Memory B cell (primary cell): ENCODE measurements around the gene NKAIN1.
"Not testable (repeated sequence)": the region's sequence is repeated elsewhere in the genome, so short reads cannot be mapped to it uniquely, and the experiment has no call there.

Source experiments
- ATAC-seq: fragments of 150-1000 bp; cut with Tn5 transposase; 2 replicates; pipeline ENCODE4 v1.10.0; 2021; ENCODE audit warnings: low read depth, mild to moderate bottlenecking, moderate library complexity
- DNase-seq, 2 donors: peaks; one replicate each; pipeline ENCODE4 v3.0.0; 2022; ENCODE audit warnings: low spot score in 2 of 2
- H3K27ac Mint-ChIP-seq: one replicate; pipeline ENCODE4 v1.8.0; 2022; ENCODE audit warnings: mild to moderate bottlenecking, moderate library complexity, mixed read lengths
- H3K27me3 Mint-ChIP-seq: one replicate; pipeline ENCODE4 v1.8.0; 2022; ENCODE audit warnings: mixed read lengths
- H3K36me3 Mint-ChIP-seq: one replicate; pipeline ENCODE4 v1.8.0; 2022; ENCODE audit warnings: mild to moderate bottlenecking, mixed read lengths
- H3K4me1 Mint-ChIP-seq: one replicate; pipeline ENCODE4 v1.8.0; 2022; ENCODE audit warnings: mixed read lengths
- H3K4me3 Mint-ChIP-seq: one replicate; pipeline ENCODE4 v1.8.0; 2022; ENCODE audit warnings: mild to moderate bottlenecking, moderate library complexity, mixed read lengths
- H3K9me3 Mint-ChIP-seq: one replicate; pipeline ENCODE4 v1.8.0; 2022; ENCODE audit warnings: mixed read lengths

Gene NKAIN1

DNA sequence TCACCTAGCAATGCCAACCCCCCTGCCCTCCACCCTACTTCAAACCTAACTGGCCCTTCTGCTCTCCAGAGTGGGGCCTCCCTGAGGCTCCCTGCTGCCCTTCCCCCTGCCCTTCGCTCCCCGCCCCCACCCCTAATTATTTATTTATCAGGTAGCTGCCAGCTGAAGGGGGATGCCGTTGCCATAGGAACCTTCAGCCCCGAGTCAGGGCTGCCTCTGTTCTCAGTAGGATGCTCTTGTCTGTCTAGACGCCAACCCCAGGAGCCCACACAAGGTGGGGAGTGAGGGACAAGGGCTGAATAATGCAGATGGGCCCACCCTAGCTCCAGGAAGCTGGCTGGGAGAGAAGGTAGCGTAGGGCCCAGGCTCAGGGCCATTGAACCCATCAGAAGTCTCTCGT is 41.1 kb downstream of the NKAIN1 start:
- ATAC-seq (no peak), DNase-seq (no peak)
- H3K36me3 Mint-ChIP-seq = no peaks in the 10 kb centered on the region
- no peaks in the 10 kb centered on the region for H3K9me3 Mint-ChIP-seq
- H3K4me1 Mint-ChIP-seq = peaks cover 2% of the 10 kb centered on the region
- no peak overlapping the region for H3K27ac Mint-ChIP-seq
- peaks cover 10% of the 10 kb centered on the region for H3K27me3 Mint-ChIP-seq
- H3K4me3 Mint-ChIP-seq = no peak overlapping the region

DNA sequence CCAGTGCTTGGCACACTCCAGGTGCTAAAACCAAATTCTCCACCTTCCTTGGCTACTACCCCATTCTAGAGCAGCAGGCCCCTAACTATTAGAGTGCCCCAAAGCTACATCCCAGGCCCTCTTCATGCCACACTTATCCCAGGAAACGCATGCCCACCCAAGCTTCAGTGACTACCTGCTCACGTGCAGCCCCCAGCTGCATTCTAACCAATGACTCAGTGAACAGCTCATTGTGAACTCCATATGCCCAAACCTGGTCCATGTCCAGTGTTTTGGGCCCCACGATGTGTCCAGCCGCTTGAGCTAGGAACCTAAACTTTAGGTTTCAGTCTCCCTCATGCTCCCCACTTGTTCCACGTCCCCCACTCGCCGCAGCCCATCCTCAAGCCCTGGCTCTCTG is 41.5 kb downstream of the NKAIN1 start:
- no peak overlapping the region for H3K4me3 Mint-ChIP-seq
- H3K4me1 Mint-ChIP-seq = peaks cover 2% of the 10 kb centered on the region
- no peak overlapping the region for H3K27ac Mint-ChIP-seq

DNA sequence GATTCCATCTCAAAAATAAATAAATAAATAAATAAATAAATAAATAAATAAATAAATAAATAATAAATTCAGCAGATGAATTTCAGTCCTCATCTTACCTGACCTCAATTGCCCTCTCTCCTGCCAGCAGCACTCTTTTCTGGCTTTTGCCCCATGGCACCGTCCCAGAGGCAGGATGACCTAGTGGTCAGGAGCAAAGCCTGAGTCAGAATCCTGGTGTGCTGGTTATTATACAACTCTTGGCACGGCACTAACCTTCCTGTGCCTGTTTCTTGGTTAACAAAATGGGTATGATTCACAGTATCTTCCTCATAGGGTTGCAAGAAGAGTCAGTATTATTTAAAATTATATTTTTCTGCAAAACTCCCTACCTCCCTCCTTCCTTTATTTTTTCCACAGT is 43.0 kb downstream of the NKAIN1 start:
- H3K9me3 Mint-ChIP-seq = no peaks in the 10 kb centered on the region
- ATAC-seq (no peak), DNase-seq (no peak)
- no peaks in the 10 kb centered on the region for H3K36me3 Mint-ChIP-seq
- peaks cover 10% of the 10 kb centered on the region for H3K27me3 Mint-ChIP-seq
- H3K4me3 Mint-ChIP-seq = no peak overlapping the region
- H3K27ac Mint-ChIP-seq = no peak overlapping the region
- H3K4me1 Mint-ChIP-seq = peaks cover 2% of the 10 kb centered on the region

More for the DNA sequence above, 41.5 kb downstream of the NKAIN1 start:
- H3K27me3 Mint-ChIP-seq = peaks cover 10% of the 10 kb centered on the region
- H3K9me3 Mint-ChIP-seq = no peaks in the 10 kb centered on the region
- ATAC-seq (no peak), DNase-seq (no peak)
- H3K36me3 Mint-ChIP-seq = no peaks in the 10 kb centered on the region

DNA sequence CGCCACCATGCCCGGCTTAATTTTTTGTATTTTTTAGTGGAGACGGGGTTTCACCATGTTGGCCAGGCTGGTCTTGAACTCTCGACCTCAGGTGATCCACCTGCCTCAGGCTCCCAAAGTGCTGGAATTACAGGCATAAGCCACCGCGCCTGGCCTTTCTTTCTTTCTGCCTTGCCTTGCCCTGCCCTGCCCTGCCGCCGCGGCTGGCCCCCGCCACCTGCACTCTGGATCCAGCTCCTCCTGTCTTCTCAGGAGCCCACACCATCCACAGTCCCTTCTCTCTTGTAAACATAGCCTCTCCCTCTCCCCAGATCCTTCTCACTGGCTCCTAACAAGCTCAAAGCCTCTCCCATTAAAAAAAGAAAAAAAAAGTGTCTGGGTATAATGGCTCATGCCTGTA is 44.4 kb downstream of the NKAIN1 start:
- H3K27me3 Mint-ChIP-seq = peaks cover 11% of the 10 kb centered on the region
- H3K4me1 Mint-ChIP-seq, DNase-seq, H3K27ac Mint-ChIP-seq, H3K4me3 Mint-ChIP-seq, H3K36me3 Mint-ChIP-seq, H3K9me3 Mint-ChIP-seq, ATAC-seq: not testable (repeated sequence)

GRCh38 chr1:31193729-31194128 is 46.0 kb downstream of the NKAIN1 start:
- H3K9me3 Mint-ChIP-seq = no peaks in the 10 kb centered on the region
- H3K4me3 Mint-ChIP-seq = no peak overlapping the region
- H3K36me3 Mint-ChIP-seq = no peaks in the 10 kb centered on the region
- ATAC-seq (no peak), DNase-seq (no peak)
- H3K27me3 Mint-ChIP-seq = peaks cover 12% of the 10 kb centered on the region
- H3K27ac Mint-ChIP-seq = no peak overlapping the region
- H3K4me1 Mint-ChIP-seq = peaks cover 2% of the 10 kb centered on the region

GRCh38 chr1:31191281-31191680 is 48.4 kb downstream of the NKAIN1 start:
- DNase-seq = no peak
- Mint-ChIP-seq H3K36me3 (no peaks in the 10 kb centered on the region), H3K27me3 (peaks cover 14% of the 10 kb centered on the region), H3K9me3 (no peaks in the 10 kb centered on the region), H3K27ac (no peak overlapping the region), H3K4me3 (no peak overlapping the region), H3K4me1 (no peaks in the 10 kb centered on the region)
- no peak for ATAC-seq

DNA sequence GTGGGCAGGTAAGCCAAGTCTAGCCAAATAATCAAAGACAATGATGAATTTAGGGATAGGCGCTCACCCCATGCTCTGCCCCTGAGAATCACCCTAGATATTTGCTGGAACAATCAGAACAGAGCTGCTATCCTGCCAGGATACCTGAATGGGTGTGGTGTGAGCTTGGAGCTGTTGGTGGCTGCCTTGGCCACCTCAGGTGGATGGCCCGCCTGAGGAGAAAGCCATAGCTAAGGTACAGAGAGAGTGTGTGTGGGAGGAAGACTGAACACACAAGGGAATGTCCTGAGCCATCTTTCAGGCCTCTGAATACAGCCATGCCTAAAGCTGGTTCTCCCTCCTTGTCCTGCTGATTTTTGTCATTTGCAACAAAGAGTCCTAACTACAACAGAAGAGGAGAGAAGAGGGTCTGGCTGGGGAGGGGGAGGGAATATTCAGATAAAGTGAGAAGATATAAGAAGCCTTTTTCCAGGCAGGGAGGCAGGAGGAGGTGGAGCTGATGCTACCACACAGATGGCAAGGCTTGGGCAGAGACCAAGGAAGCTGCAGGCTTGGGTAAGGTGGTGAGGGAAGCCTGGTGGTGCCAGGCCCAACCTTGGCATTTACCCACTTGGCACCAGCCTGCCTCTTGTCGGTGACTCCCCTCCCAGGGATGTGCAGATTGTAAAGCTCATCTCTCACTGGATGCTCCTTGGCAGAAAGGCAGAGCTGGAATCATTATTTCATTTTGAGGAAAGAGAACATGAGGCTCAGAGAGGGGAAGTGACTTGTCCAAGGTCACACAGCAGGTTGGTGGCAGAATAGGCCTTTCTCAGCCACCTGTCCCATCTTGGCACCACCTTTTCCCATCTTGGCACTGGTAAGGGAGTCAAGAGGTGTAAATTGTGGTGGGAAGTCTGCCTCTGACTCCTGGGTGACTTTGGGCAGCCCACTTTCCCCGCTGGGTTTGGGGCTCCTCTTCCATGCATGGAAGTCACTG is 49.7 kb downstream of the NKAIN1 start:
- Mint-ChIP-seq H3K27me3 (peaks cover 13% of the 10 kb centered on the region), H3K36me3 (no peaks in the 10 kb centered on the region), H3K4me3 (no peak overlapping the region), H3K4me1 (no peaks in the 10 kb centered on the region), H3K9me3 (no peaks in the 10 kb centered on the region), H3K27ac (no peak overlapping the region)
- ATAC-seq (no peak), DNase-seq (no peak)

- Mint-ChIP-seq H3K27me3 (peaks cover 25% of the 10 kb centered on the region), H3K27ac (no peak overlapping the region), H3K9me3 (no peaks in the 10 kb centered on the region), H3K36me3 (no peaks in the 10 kb centered on the region), H3K4me3 (no peak overlapping the region), H3K4me1 (peaks cover 6% of the 10 kb centered on the region)
- DNase-seq = peak; percentile 32 to 47
- peak; percentile 27 for ATAC-seq
Measured at GRCh38 chr1:31183927-31184554, 55.6 kb downstream of the NKAIN1 start.

DNA sequence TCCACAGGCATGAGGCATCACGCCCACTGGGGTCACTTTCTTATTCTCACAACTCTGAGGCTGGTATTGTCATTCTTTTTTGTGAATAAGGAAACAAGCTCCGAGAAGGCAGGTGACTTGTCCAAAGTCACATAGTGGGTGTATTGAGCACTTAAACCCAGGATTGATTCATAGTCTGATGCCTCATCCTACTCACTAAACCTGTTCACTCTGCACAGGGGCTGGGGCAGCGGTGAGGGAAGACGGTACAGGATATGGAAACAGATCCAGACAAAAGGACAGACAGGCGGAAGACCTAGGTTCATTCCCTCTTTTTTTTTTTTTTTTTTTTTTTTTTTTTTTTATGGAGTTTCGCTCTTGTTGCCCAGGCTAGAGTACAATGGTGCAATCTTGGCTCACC is 56.6 kb downstream of the NKAIN1 start:
- H3K36me3 Mint-ChIP-seq = no peaks in the 10 kb centered on the region
- H3K4me3 Mint-ChIP-seq = no peak overlapping the region
- DNase-seq = no peak
- H3K27me3 Mint-ChIP-seq = peaks cover 25% of the 10 kb centered on the region
- H3K27ac Mint-ChIP-seq = no peak overlapping the region
- no peaks in the 10 kb centered on the region for H3K9me3 Mint-ChIP-seq
- no peak for ATAC-seq
- H3K4me1 Mint-ChIP-seq = peaks cover 6% of the 10 kb centered on the region

DNA sequence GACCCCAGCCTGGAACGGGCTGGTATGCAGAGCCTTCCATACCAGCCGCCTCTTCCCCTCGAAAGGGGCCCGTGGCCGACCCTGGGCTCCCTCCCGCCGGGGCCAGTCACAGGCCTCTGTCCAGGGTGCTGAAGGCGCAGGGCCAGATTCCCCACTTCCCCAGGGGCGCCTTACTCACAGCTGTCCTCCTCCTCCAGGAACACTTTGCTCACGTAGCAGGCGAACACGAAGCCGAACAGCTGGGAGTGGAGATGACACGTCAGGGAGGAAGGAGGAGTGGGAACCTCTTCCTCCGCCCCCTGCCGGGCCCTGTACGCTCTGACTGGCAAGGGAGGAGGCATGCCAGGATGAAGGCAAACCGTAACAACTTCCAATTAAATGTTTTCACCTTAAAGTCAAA is 57.3 kb downstream of the NKAIN1 start:
- Mint-ChIP-seq H3K27ac (no peak overlapping the region), H3K9me3 (peaks cover 2% of the 10 kb centered on the region), H3K4me3 (no peak overlapping the region), H3K36me3 (no peaks in the 10 kb centered on the region), H3K4me1 (peaks cover 6% of the 10 kb centered on the region), H3K27me3 (peaks cover 25% of the 10 kb centered on the region)
- DNase-seq = peak; percentile 33 to 64
- peak; percentile 45 for ATAC-seq

- H3K4me3 Mint-ChIP-seq = peak overlapping the region; percentile 51
- peaks cover 6% of the 10 kb centered on the region for H3K4me1 Mint-ChIP-seq
- peaks cover 2% of the 10 kb centered on the region for H3K9me3 Mint-ChIP-seq
- DNase-seq (peak; percentile 31 to 35), ATAC-seq (peak; percentile 67)
- no peak overlapping the region for H3K27ac Mint-ChIP-seq
- no peaks in the 10 kb centered on the region for H3K36me3 Mint-ChIP-seq
- peaks cover 21% of the 10 kb centered on the region for H3K27me3 Mint-ChIP-seq
Measured at GRCh38 chr1:31181515-31182343, 58.0 kb downstream of the NKAIN1 start.

GRCh38 chr1:31180338-31180737 is 59.3 kb downstream of the NKAIN1 start:
- peaks cover 19% of the 10 kb centered on the region for H3K27me3 Mint-ChIP-seq

GRCh38 chr1:31176291-31176690 is 63.4 kb downstream of the NKAIN1 start:
- peaks cover 16% of the 10 kb centered on the region for H3K27me3 Mint-ChIP-seq
- DNase-seq, H3K9me3 Mint-ChIP-seq, H3K36me3 Mint-ChIP-seq, H3K4me1 Mint-ChIP-seq, H3K27ac Mint-ChIP-seq, ATAC-seq, H3K4me3 Mint-ChIP-seq: not testable (repeated sequence)

More at GRCh38 chr1:31180338-31180737, 59.3 kb downstream of the NKAIN1 start:
- H3K4me3 Mint-ChIP-seq = no peak overlapping the region
- no peaks in the 10 kb centered on the region for H3K36me3 Mint-ChIP-seq
- peaks cover 6% of the 10 kb centered on the region for H3K4me1 Mint-ChIP-seq
- ATAC-seq (no peak), DNase-seq (no peak)
- no peak overlapping the region for H3K27ac Mint-ChIP-seq
- peaks cover 4% of the 10 kb centered on the region for H3K9me3 Mint-ChIP-seq

- Mint-ChIP-seq H3K27ac (no peak overlapping the region), H3K27me3 (peaks cover 4% of the 10 kb centered on the region), H3K9me3 (no peaks in the 10 kb centered on the region), H3K4me1 (peaks cover 3% of the 10 kb centered on the region), H3K36me3 (no peaks in the 10 kb centered on the region), H3K4me3 (no peak overlapping the region)
- ATAC-seq = no peak
- DNase-seq = no peak
Measured at GRCh38 chr1:31170486-31170735, 69.3 kb downstream of the NKAIN1 start.
